Neural cell (in vitro differentiated cells): ENCODE data around the gene BCAP29. TPM values are rescaled to one million over a fixed set of nuclear protein-coding genes. Genes with fewer than 3 reads are reported as not detected.

Experiments used
- H2AFZ ChIP-seq: fragments of 200-600, 300-800 bp; sonication (generic), shearing (Covaris generic); 2 replicates; pipeline ENCODE4 v1.6.0; 2014; ENCODE audit warnings: low read depth, mild to moderate bottlenecking, antibody characterized with exemption, low read length, moderate library complexity
- H3F3A ChIP-seq: fragments of 200-600 bp; shearing (Covaris generic); 2 replicates; pipeline ENCODE4 v1.6.1; 2016; ENCODE audit warnings: mild to moderate bottlenecking, moderate library complexity, mixed read lengths, antibody characterized with exemption, low read length; ENCODE audit not compliant: insufficient read depth, poor library complexity, severe bottlenecking
- H3K27ac ChIP-seq: fragments of 200-600, 300-800 bp; sonication (generic), shearing (Covaris generic); 2 replicates; pipeline ENCODE4 v1.5.1; 2014; ENCODE audit warnings: mild to moderate bottlenecking, low read length, moderate library complexity
- H3K27me3 ChIP-seq: fragments of 300-800, 200-600 bp; sonication (generic), shearing (Covaris generic); 2 replicates; pipeline ENCODE4 v1.6.0; 2014; ENCODE audit warnings: mild to moderate bottlenecking, low read depth, low read length, moderate library complexity; ENCODE audit not compliant: insufficient read depth
- H3K36me3 ChIP-seq: fragments of 300-800, 200-600 bp; sonication (generic), shearing (Covaris generic); 2 replicates; pipeline ENCODE4 v1.5.1; 2014; ENCODE audit warnings: mild to moderate bottlenecking, antibody characterized with exemption, low read length, moderate library complexity; ENCODE audit not compliant: insufficient read depth
- H3K4me2 ChIP-seq: fragments of 300-800, 200-600 bp; sonication (generic), shearing (Covaris generic); 2 replicates; pipeline ENCODE4 v1.6.0; 2014; ENCODE audit warnings: mild to moderate bottlenecking, low read length
- H3K4me3 ChIP-seq: fragments of 300-800, 200-600 bp; sonication (generic), shearing (Covaris generic); 2 replicates; pipeline ENCODE4 v1.5.1; 2014; ENCODE audit warnings: mild to moderate bottlenecking, low read length, moderate library complexity
- H3K79me2 ChIP-seq: fragments of 200-600 bp; shearing (Covaris generic); replicated peaks from 2 replicates; pipeline ENCODE4 v1.6.0; 2014; ENCODE audit warnings: mild to moderate bottlenecking, low read length, moderate library complexity; ENCODE audit not compliant: insufficient read depth
- H3K9ac ChIP-seq: fragments of 300-800, 200-600 bp; sonication (generic), shearing (Covaris generic); 2 replicates; pipeline ENCODE4 v1.6.1; 2016; ENCODE audit warnings: mild to moderate bottlenecking, low read length, mixed read lengths
- H3K9me2 ChIP-seq: fragments of 200-600 bp; shearing (Covaris generic); 2 replicates; pipeline ENCODE4 v1.6.1; 2016; ENCODE audit warnings: mild to moderate bottlenecking, low read length, mixed read lengths; ENCODE audit not compliant: insufficient read depth
- H3K9me3 ChIP-seq: fragments of 200-600, 300-800 bp; sonication (generic), shearing (Covaris generic); 2 replicates; pipeline ENCODE4 v1.6.1; 2016; ENCODE audit warnings: mild to moderate bottlenecking, mixed run types, low read length, moderate library complexity, mixed read lengths
- H4K20me1 ChIP-seq: fragments of 200-600 bp; shearing (Covaris generic); 2 replicates; pipeline ENCODE4 v1.6.1; 2016; ENCODE audit warnings: mild to moderate bottlenecking, mixed run types; ENCODE audit not compliant: insufficient read depth
- CTCF ChIP-seq: fragments of 450-650 bp; IDR thresholded peaks from 2 replicates; pipeline ENCODE4 v1.5.1; 2014; ENCODE audit warnings: antibody characterized with exemption, mild to moderate bottlenecking, moderate library complexity; ENCODE audit not compliant: poor library complexity, severe bottlenecking
- EP300 ChIP-seq: fragments of 450-650 bp; conservative IDR thresholded peaks from 2 replicates; pipeline ENCODE4 v1.6.1; 2014; ENCODE audit warnings: antibody characterized with exemption, mild to moderate bottlenecking, moderate library complexity; ENCODE audit not compliant: poor library complexity, severe bottlenecking
- EZH2 ChIP-seq: fragments of 200-600, 300-800 bp; shearing (Covaris generic), sonication (generic); IDR thresholded peaks from 2 replicates; pipeline ENCODE4 v1.6.1; 2014; ENCODE audit warnings: antibody characterized with exemption, low read length, borderline replicate concordance, mild to moderate bottlenecking; ENCODE audit not compliant: insufficient read depth, poor library complexity, severe bottlenecking
- POLR2AphosphoS5 ChIP-seq: IDR thresholded peaks from 2 replicates; pipeline ENCODE4 v1.6.1; 2012
- RAD21 ChIP-seq: fragments of 450-650 bp; conservative IDR thresholded peaks from 2 replicates; pipeline ENCODE4 v1.6.1; 2014; ENCODE audit warnings: antibody characterized with exemption, mild to moderate bottlenecking, moderate library complexity
- SMC3 ChIP-seq: fragments of 450-650 bp; conservative IDR thresholded peaks from 2 replicates; pipeline ENCODE4 v1.6.1; 2014; ENCODE audit warnings: antibody characterized with exemption, mild to moderate bottlenecking, moderate library complexity; ENCODE audit not compliant: poor library complexity
- polyA plus RNA-seq: library from polyadenylated mRNA; depleted of rRNA; stranded (reverse); fragments of >200 nt; gene quantifications from 2 replicates; pipeline ENCODE4 v1.2.3, GENCODE V29; 2014
- small RNA-seq, 3 experiments: library from RNA; depleted of rRNA; stranded (forward); fragments of <200 nt; gene quantifications; one replicate each; pipeline ENCODE3, GENCODE V24; 2012
- TF ChIP-seq, protein P1 (sequence below): IDR thresholded peaks from 2 replicates; pipeline ENCODE4 v1.6.1; 2012; ENCODE audit warnings: borderline replicate concordance

Gene BCAP29
- polyA plus RNA-seq, 1 donor from 2014 or later: 51.5 TPM

GRCh38 chr7:107666790-107667189 is 86.7 kb downstream of the BCAP29 start:
- no peak overlapping the region for H3K4me2 ChIP-seq
- H3K79me2 ChIP-seq: no peaks in the 10 kb centered on the region
- no peak overlapping the region for H3K27ac ChIP-seq
- no peak overlapping the region for H2AFZ ChIP-seq
- H4K20me1 ChIP-seq: no peaks in the 10 kb centered on the region
- H3K9me3 ChIP-seq: no peaks in the 10 kb centered on the region
- no peak overlapping the region for H3K4me3 ChIP-seq
- no peaks in the 10 kb centered on the region for H3K36me3 ChIP-seq
- no peak for TF ChIP-seq SMC3
- no peak for TF ChIP-seq POLR2AphosphoS5
- TF ChIP-seq, protein P1, sequence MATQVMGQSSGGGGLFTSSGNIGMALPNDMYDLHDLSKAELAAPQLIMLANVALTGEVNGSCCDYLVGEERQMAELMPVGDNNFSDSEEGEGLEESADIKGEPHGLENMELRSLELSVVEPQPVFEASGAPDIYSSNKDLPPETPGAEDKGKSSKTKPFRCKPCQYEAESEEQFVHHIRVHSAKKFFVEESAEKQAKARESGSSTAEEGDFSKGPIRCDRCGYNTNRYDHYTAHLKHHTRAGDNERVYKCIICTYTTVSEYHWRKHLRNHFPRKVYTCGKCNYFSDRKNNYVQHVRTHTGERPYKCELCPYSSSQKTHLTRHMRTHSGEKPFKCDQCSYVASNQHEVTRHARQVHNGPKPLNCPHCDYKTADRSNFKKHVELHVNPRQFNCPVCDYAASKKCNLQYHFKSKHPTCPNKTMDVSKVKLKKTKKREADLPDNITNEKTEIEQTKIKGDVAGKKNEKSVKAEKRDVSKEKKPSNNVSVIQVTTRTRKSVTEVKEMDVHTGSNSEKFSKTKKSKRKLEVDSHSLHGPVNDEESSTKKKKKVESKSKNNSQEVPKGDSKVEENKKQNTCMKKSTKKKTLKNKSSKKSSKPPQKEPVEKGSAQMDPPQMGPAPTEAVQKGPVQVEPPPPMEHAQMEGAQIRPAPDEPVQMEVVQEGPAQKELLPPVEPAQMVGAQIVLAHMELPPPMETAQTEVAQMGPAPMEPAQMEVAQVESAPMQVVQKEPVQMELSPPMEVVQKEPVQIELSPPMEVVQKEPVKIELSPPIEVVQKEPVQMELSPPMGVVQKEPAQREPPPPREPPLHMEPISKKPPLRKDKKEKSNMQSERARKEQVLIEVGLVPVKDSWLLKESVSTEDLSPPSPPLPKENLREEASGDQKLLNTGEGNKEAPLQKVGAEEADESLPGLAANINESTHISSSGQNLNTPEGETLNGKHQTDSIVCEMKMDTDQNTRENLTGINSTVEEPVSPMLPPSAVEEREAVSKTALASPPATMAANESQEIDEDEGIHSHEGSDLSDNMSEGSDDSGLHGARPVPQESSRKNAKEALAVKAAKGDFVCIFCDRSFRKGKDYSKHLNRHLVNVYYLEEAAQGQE: no peak
- TF ChIP-seq EZH2: no peak
- no peak overlapping the region for H3K9ac ChIP-seq
- H3K9me2 ChIP-seq: no peaks in the 10 kb centered on the region
- no peaks in the 10 kb centered on the region for H3F3A ChIP-seq
- H3K27me3 ChIP-seq: peaks cover 17% of the 10 kb centered on the region

DNA sequence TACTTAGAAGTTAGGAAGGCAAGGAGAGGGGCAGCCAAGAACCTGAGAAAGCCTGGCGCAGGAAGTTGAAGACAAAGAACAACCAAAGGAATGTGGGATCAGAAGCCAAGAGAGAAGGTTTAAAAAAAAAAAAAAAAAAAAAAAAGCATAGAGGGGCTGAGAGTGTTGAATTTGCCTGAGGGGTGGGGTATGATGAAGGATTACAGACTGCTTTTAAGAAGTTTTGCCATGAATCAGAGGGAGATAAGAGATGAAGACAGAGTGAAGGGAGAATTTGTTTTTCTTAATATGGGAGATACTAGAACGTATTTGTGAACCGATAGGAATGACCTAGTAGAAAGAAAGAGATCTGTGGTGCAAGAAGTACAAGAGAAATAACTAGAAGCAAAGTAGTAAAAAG is 87.3 kb downstream of the BCAP29 start:
- H3K9me2 ChIP-seq: no peaks in the 10 kb centered on the region
- no peak overlapping the region for H3K4me3 ChIP-seq
- no peak for TF ChIP-seq EP300
- H4K20me1 ChIP-seq: no peaks in the 10 kb centered on the region
- H3K9ac ChIP-seq: no peak overlapping the region
- no peak overlapping the region for H3K27ac ChIP-seq
- no peaks in the 10 kb centered on the region for H3F3A ChIP-seq
- no peak overlapping the region for H2AFZ ChIP-seq
- H3K4me2 ChIP-seq: no peak overlapping the region
- H3K27me3 ChIP-seq: peaks cover 12% of the 10 kb centered on the region
- no peaks in the 10 kb centered on the region for H3K9me3 ChIP-seq
- H3K36me3 ChIP-seq: no peaks in the 10 kb centered on the region
- H3K79me2 ChIP-seq: no peaks in the 10 kb centered on the region

DNA sequence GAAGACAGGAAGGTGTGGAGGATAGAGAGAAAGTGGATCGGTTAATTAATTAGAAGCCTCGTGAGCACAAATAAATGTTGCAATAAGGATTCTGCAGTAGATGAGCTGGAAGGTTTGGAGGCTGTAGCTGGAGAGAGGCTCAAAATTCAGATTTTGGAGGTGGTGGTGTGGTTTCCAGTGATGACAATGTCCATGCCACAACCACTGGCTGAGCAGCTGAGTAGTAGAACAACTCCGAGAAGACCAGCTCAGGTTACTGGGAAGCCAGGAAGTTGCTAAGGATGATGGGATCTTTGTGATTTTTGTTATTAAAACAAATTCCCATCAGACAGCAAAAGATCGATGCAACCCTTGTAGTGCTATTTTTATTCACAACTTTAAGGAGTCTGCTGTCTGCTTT is 88.2 kb downstream of the BCAP29 start:
- TF ChIP-seq EP300 (no peak), CTCF (no peak), POLR2AphosphoS5 (no peak), RAD21 (no peak), SMC3 (no peak)
- no peak overlapping the region for H3K4me3 ChIP-seq
- H3K9me3 ChIP-seq: no peaks in the 10 kb centered on the region
- H3K9me2 ChIP-seq: no peaks in the 10 kb centered on the region
- H3K9ac ChIP-seq: no peak overlapping the region
- no peaks in the 10 kb centered on the region for H3F3A ChIP-seq
- peaks cover 2% of the 10 kb centered on the region for H3K27me3 ChIP-seq
- no peak overlapping the region for H3K27ac ChIP-seq
- no peaks in the 10 kb centered on the region for H3K36me3 ChIP-seq
- H3K4me2 ChIP-seq: no peak overlapping the region
- no peaks in the 10 kb centered on the region for H3K79me2 ChIP-seq
- no peak overlapping the region for H2AFZ ChIP-seq
- no peaks in the 10 kb centered on the region for H4K20me1 ChIP-seq

Small RNAs within 50 kb of the gene (small RNA-seq; reads per million reads assigned to genes)
- gene BANF1P5 (0 reads per million in 3 experiments), gene RF01233 (0 reads per million in 3 experiments)

Other genes with a start within 250 kb of the BCAP29 start
- 44.3 and 64.1 TPM in 2 replicates for gene GPR22, start 110.2 kb upstream of the BCAP29 start, polyA plus RNA-seq
- gene COG5, start 16.3 kb upstream of the BCAP29 start, polyA plus RNA-seq: 13.3 and 14.8 TPM in 2 replicates
- gene DUS4L, start 16.3 kb upstream of the BCAP29 start, polyA plus RNA-seq: 24.2 and 32.7 TPM in 2 replicates
- not detected in 2 replicates for gene SLC26A4, start 80.6 kb downstream of the BCAP29 start, polyA plus RNA-seq
- 8.9 and 10.2 TPM in 2 replicates for gene CBLL1, start 163.9 kb downstream of the BCAP29 start, polyA plus RNA-seq
- gene SLC26A3, start 223.0 kb downstream of the BCAP29 start, polyA plus RNA-seq: not detected in 2 replicates